Panc1 (cell line): Measurements from ENCODE around the gene STPG1. TPM values are rescaled to one million over a fixed set of nuclear protein-coding genes. Genes with fewer than 3 reads are reported as not detected.

ENCODE experiments used
- ATAC-seq: fragments of 200-7000 bp; cut with Tn5 transposase; 2 replicates; pipeline ENCODE4 v1.9.1; 2020; ENCODE audit warnings: mild to moderate bottlenecking, moderate library complexity
- BruUV-seq: library from RNA; stranded (reverse); fragments of 400-500 nt; replicated peaks from 2 replicates; lab custom pipeline; 2021; lab: Mats Ljungman, UMichigan
- CTCF ChIA-PET: fragments of 300-600 bp; sonication (Branson Sonifier 250); formaldehyde crosslinking; loops from one replicate; lab custom pipeline; 2022; ENCODE audit warnings: antibody characterized with exemption; lab: Charles Lee
- POLR2A ChIA-PET: fragments of 300-600 bp; sonication (Branson Sonifier 250); formaldehyde crosslinking; loops from one replicate; lab custom pipeline; 2022; ENCODE audit warnings: antibody characterized with exemption; lab: Charles Lee
- DNase-seq: peaks from one replicate; pipeline ENCODE4 v3.0.0-alpha.2; 2010; ENCODE audit warnings: low read depth, low spot score
- H3K27ac ChIP-seq: 2 replicates; pipeline ENCODE4 v1.5.1; 2011; ENCODE audit warnings: mild to moderate bottlenecking, low read length, inconsistent platforms
- H3K27me3 ChIP-seq: fragments of 200-500 bp; sonication (Bioruptor generic); 2 replicates; pipeline ENCODE4 v1.6.0; 2014; ENCODE audit warnings: low read length, inconsistent platforms; ENCODE audit not compliant: control insufficient read depth, insufficient read depth
- H3K36me3 ChIP-seq: fragments of 200-500 bp; sonication (Bioruptor generic); 2 replicates; pipeline ENCODE4 v1.5.1; 2014; ENCODE audit warnings: inconsistent platforms, mild to moderate bottlenecking, low read length, moderate library complexity; ENCODE audit not compliant: control insufficient read depth, insufficient read depth
- H3K4me1 ChIP-seq: 2 replicates; pipeline ENCODE4 v1.5.1; 2011; ENCODE audit warnings: inconsistent platforms, mild to moderate bottlenecking, low read length, moderate library complexity; ENCODE audit not compliant: control insufficient read depth, insufficient read depth
- H3K4me3 ChIP-seq, 2 experiments: 2 replicates each; pipeline ENCODE4 v1.5.1; 2011 to 2012; ENCODE audit warnings: low read depth in 2 of 2, low read length in 2 of 2, mild to moderate bottlenecking in 2 of 2, inconsistent platforms in 1 of 2, moderate library complexity in 1 of 2
- H3K9me3 ChIP-seq: fragments of 200-500 bp; sonication (Bioruptor generic); 2 replicates; pipeline ENCODE4 v1.5.1; 2014; ENCODE audit warnings: low read depth, mild to moderate bottlenecking, inconsistent platforms, low read length, moderate library complexity; ENCODE audit not compliant: control insufficient read depth, insufficient read depth
- POLR2AphosphoS5 ChIP-seq: IDR thresholded peaks from 2 replicates; pipeline ENCODE4 v1.6.1; 2012; ENCODE audit warnings: mild to moderate bottlenecking, low read depth, low read length, moderate library complexity
- SIN3A ChIP-seq: IDR thresholded peaks from 2 replicates; pipeline ENCODE4 v1.6.1; 2012; ENCODE audit warnings: low read depth, mild to moderate bottlenecking, low read length, moderate library complexity, borderline replicate concordance; ENCODE audit not compliant: insufficient read depth
- TCF7L2 ChIP-seq: IDR thresholded peaks from 2 replicates; pipeline ENCODE4 v1.6.1; 2011; ENCODE audit warnings: mild to moderate bottlenecking, low read depth, low read length, inconsistent platforms
- in situ Hi-C: cut with HindIII; loops from 2 replicates; pipeline ENCODE4 v1.10.0; 2016; ENCODE audit warnings: low sequenced_read_pairs, low pct_unique_long_range_greater_than_20kb
- intact Hi-C: fragments of 100-400 bp; cut with micrococcal nuclease; formaldehyde crosslinking; loops from one replicate; pipeline ENCODE4 v1.10.0; 2022; ENCODE audit not compliant: unreplicated experiment
- total RNA-seq: library from RNA; stranded (reverse); gene quantifications from one replicate; pipeline ENCODE4 v1.2.1, GENCODE V29; 2021; ENCODE audit not compliant: unreplicated experiment
- TF ChIP-seq, protein P1 (sequence below): fragments of 450-650 bp; IDR thresholded peaks from 2 replicates; pipeline ENCODE4 v1.5.1; 2017; ENCODE audit warnings: mild to moderate bottlenecking
- TF ChIP-seq, protein P2 (sequence below), 2 experiments: IDR thresholded peaks; 2 replicates each; pipeline ENCODE4 v1.6.1; 2011 to 2012; ENCODE audit warnings: low read depth in 2 of 2, control low read depth in 1 of 2, low read length in 1 of 2, mild to moderate bottlenecking in 1 of 2, moderate library complexity in 1 of 2; ENCODE audit not compliant: insufficient read depth in 1 of 2

Gene STPG1
- total RNA-seq, 1 experiment from 2014 or later: 9.9 TPM

DNA sequence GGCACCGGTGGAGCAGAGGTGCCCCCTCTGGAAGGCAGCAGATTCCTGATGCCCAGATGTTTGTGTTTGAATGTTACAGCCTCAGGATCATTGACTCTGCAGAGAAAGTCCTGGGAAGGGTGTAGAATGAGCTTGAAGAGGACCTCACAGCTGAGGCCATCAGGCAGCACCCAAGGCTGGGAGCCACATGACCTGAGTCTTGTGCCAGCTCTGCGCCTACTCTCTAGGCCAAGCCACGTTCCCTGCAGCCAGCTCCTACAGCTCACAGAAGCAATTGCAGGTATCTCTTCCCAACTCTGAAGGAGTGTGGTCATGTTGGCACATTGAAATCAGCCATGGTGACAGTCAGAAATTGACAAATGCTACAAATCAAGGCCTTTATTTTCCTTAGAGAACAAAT, 58.1 kb downstream of the STPG1 start:
- H3K4me3 ChIP-seq: no peak overlapping the region
- BruUV-seq: no TSS peak
- no peaks in the 10 kb centered on the region for H3K4me1 ChIP-seq
- POLR2A ChIA-PET: no interaction called here
- in situ Hi-C loops: no loop called here
- H3K27ac ChIP-seq: 0 out of 2 replicates have a peak overlapping the region, but pooled peaks have one; percentile 17
- no peak for DNase-seq
- intact Hi-C loops: no loop called here
- CTCF ChIA-PET: no interaction called here
- no peaks in the 10 kb centered on the region for H3K36me3 ChIP-seq
- no peaks in the 10 kb centered on the region for H3K27me3 ChIP-seq
- TF ChIP-seq, protein P1, sequence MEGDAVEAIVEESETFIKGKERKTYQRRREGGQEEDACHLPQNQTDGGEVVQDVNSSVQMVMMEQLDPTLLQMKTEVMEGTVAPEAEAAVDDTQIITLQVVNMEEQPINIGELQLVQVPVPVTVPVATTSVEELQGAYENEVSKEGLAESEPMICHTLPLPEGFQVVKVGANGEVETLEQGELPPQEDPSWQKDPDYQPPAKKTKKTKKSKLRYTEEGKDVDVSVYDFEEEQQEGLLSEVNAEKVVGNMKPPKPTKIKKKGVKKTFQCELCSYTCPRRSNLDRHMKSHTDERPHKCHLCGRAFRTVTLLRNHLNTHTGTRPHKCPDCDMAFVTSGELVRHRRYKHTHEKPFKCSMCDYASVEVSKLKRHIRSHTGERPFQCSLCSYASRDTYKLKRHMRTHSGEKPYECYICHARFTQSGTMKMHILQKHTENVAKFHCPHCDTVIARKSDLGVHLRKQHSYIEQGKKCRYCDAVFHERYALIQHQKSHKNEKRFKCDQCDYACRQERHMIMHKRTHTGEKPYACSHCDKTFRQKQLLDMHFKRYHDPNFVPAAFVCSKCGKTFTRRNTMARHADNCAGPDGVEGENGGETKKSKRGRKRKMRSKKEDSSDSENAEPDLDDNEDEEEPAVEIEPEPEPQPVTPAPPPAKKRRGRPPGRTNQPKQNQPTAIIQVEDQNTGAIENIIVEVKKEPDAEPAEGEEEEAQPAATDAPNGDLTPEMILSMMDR: no peak
- no peak for TF ChIP-seq SIN3A
- no peak for TF ChIP-seq TCF7L2
- no peak for TF ChIP-seq POLR2AphosphoS5
- TF ChIP-seq, protein P2, sequence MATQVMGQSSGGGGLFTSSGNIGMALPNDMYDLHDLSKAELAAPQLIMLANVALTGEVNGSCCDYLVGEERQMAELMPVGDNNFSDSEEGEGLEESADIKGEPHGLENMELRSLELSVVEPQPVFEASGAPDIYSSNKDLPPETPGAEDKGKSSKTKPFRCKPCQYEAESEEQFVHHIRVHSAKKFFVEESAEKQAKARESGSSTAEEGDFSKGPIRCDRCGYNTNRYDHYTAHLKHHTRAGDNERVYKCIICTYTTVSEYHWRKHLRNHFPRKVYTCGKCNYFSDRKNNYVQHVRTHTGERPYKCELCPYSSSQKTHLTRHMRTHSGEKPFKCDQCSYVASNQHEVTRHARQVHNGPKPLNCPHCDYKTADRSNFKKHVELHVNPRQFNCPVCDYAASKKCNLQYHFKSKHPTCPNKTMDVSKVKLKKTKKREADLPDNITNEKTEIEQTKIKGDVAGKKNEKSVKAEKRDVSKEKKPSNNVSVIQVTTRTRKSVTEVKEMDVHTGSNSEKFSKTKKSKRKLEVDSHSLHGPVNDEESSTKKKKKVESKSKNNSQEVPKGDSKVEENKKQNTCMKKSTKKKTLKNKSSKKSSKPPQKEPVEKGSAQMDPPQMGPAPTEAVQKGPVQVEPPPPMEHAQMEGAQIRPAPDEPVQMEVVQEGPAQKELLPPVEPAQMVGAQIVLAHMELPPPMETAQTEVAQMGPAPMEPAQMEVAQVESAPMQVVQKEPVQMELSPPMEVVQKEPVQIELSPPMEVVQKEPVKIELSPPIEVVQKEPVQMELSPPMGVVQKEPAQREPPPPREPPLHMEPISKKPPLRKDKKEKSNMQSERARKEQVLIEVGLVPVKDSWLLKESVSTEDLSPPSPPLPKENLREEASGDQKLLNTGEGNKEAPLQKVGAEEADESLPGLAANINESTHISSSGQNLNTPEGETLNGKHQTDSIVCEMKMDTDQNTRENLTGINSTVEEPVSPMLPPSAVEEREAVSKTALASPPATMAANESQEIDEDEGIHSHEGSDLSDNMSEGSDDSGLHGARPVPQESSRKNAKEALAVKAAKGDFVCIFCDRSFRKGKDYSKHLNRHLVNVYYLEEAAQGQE (IDR thresholded peaks at IDR 0.05; ENCODE audit: insufficient read depth in 1 of 2, low read depth in 2 of 2, low read length in 1 of 2): no peak
- H3K9me3 ChIP-seq: no peaks in the 10 kb centered on the region
- ATAC-seq: no peak

DNA sequence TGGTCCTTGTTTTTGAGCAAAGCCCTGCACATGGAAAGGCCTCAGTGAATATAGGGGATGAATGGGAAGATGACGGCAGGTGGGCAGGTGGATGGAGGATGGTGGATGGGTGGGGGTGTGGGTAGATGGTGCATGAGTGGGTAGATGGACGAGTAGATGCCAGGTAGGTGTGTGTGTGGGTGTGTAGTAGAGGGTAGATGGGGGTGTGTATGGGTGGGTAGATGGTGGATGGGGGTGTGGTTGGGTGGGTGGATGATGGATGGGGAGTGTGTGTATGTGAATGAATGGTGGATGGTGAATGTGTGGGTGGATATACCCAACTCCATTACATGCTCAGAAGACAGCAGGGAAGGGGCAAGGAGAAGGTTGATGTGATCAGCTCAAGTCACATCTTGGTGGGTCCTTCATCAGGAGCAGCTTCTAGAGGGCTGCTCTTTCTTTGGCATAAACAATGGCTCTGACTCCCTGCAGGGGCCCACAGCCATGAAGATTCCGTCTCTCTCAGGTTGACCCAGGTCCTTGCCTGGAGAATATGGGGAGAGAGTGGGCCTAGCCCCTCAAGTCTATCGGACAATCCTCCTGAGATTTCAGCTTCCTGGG, 60.2 kb downstream of the STPG1 start:
- intact Hi-C loops: no loop called here
- H3K36me3 ChIP-seq: no peaks in the 10 kb centered on the region

More for the DNA sequence above, 60.2 kb downstream of the STPG1 start:
- Histone ChIP-seq H3K27me3 (no peaks in the 10 kb centered on the region), H3K4me3 (no peak overlapping the region), H3K4me1 (no peaks in the 10 kb centered on the region), H3K27ac (no peak overlapping the region), H3K9me3 (no peaks in the 10 kb centered on the region)
- no TSS peak for BruUV-seq
- ChIA-PET CTCF (no interaction called here), POLR2A (no interaction called here)
- no peak for ATAC-seq
- DNase-seq: no peak
- TF ChIP-seq, protein P1: no peak
- TF ChIP-seq POLR2AphosphoS5 (no peak), TCF7L2 (no peak), SIN3A (no peak)
- TF ChIP-seq, protein P2 (IDR thresholded peaks at IDR 0.05; ENCODE audit: insufficient read depth in 1 of 2, low read depth in 2 of 2, low read length in 1 of 2): no peak
- in situ Hi-C loops: no loop called here
